ENCODE measurements around the gene TBC1D7.

DNA sequence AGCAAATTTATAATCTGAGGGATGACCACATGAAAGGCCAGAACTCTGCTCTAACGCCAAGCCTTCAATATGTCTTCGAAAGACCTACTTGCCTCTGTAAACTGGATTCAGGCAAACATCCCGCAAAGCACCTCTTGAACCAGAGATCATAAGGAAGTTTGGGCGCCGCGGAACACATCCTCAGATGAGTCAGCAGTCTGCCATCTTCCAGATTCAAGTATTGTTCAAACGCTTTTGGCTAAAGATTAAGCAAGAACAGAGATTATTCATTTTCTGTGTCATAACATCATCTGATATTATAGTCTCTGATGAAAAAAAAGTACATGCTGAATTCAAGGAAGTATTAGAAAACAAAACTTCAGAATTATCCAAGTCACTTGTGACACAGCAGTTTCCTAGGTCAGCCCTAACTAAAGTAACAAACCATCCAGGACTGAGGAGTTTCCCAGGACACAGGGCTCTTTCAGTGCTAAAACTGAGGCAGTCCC lies 20.8 kb downstream of the TBC1D7 start:
- TF ChIP-seq, protein P1, sequence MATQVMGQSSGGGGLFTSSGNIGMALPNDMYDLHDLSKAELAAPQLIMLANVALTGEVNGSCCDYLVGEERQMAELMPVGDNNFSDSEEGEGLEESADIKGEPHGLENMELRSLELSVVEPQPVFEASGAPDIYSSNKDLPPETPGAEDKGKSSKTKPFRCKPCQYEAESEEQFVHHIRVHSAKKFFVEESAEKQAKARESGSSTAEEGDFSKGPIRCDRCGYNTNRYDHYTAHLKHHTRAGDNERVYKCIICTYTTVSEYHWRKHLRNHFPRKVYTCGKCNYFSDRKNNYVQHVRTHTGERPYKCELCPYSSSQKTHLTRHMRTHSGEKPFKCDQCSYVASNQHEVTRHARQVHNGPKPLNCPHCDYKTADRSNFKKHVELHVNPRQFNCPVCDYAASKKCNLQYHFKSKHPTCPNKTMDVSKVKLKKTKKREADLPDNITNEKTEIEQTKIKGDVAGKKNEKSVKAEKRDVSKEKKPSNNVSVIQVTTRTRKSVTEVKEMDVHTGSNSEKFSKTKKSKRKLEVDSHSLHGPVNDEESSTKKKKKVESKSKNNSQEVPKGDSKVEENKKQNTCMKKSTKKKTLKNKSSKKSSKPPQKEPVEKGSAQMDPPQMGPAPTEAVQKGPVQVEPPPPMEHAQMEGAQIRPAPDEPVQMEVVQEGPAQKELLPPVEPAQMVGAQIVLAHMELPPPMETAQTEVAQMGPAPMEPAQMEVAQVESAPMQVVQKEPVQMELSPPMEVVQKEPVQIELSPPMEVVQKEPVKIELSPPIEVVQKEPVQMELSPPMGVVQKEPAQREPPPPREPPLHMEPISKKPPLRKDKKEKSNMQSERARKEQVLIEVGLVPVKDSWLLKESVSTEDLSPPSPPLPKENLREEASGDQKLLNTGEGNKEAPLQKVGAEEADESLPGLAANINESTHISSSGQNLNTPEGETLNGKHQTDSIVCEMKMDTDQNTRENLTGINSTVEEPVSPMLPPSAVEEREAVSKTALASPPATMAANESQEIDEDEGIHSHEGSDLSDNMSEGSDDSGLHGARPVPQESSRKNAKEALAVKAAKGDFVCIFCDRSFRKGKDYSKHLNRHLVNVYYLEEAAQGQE (IDR thresholded peaks at IDR 0.05; ENCODE audit: low read depth, low read length), result no peak
- TF ChIP-seq, protein P2, sequence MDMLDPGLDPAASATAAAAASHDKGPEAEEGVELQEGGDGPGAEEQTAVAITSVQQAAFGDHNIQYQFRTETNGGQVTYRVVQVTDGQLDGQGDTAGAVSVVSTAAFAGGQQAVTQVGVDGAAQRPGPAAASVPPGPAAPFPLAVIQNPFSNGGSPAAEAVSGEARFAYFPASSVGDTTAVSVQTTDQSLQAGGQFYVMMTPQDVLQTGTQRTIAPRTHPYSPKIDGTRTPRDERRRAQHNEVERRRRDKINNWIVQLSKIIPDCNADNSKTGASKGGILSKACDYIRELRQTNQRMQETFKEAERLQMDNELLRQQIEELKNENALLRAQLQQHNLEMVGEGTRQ (IDR thresholded peaks at IDR 0.05; ENCODE audit: borderline replicate concordance, low read depth, low read length), result no peak

Measured in SK-N-SH (cell line).